Endothelial cell (in vitro differentiated cells): Measurements from ENCODE around the gene PLXNB1. TPM values are rescaled to one million over a fixed set of nuclear protein-coding genes. Genes with fewer than 3 reads are reported as not detected.

Experiments used
- DNase-seq: peaks from one replicate; pipeline ENCODE4 v3.0.0; 2021; ENCODE audit warnings: low spot score
- H3K27ac Mint-ChIP-seq: one replicate; pipeline ENCODE4 v1.8.0; 2021; ENCODE audit warnings: mixed read lengths, inconsistent platforms; ENCODE audit not compliant: unreplicated experiment
- H3K27me3 Mint-ChIP-seq: one replicate; pipeline ENCODE4 v1.8.0; 2021; ENCODE audit warnings: mild to moderate bottlenecking, moderate library complexity, mixed read lengths, inconsistent platforms; ENCODE audit not compliant: unreplicated experiment
- H3K36me3 Mint-ChIP-seq: one replicate; pipeline ENCODE4 v1.8.0; 2021; ENCODE audit warnings: mild to moderate bottlenecking, low read depth, mixed read lengths, inconsistent platforms; ENCODE audit not compliant: unreplicated experiment
- H3K4me1 Mint-ChIP-seq: one replicate; pipeline ENCODE4 v1.8.0; 2021; ENCODE audit warnings: mild to moderate bottlenecking, mixed read lengths, inconsistent platforms; ENCODE audit not compliant: unreplicated experiment
- H3K4me3 Mint-ChIP-seq: one replicate; pipeline ENCODE4 v1.8.0; 2021; ENCODE audit warnings: mild to moderate bottlenecking, mixed read lengths, inconsistent platforms; ENCODE audit not compliant: unreplicated experiment
- H3K9me3 Mint-ChIP-seq: one replicate; pipeline ENCODE4 v1.8.0; 2021; ENCODE audit warnings: mixed read lengths, inconsistent platforms; ENCODE audit not compliant: unreplicated experiment
- total RNA-seq: library from RNA; stranded (reverse); fragmentation: NEBNext Ultra II Directional; extraction: Animal tissue kit (Norgen Biotek cat#: 25700); gene quantifications from one replicate; pipeline ENCODE4 v1.2.1, GENCODE V29; 2021; ENCODE audit not compliant: unreplicated experiment
- TF ChIP-seq, protein P1 (sequence below): fragments of 200-600 bp; sonication (generic); IDR thresholded peaks from one replicate; pipeline ENCODE4 v1.5.0; 2021; ENCODE audit warnings: antibody characterized with exemption; ENCODE audit not compliant: unreplicated experiment

PLXNB1 gene
- total RNA-seq, 1 donor from 2014 or later, result 68.7 TPM

- Mint-ChIP-seq H3K9me3 (no peaks in the 10 kb centered on the region), H3K27me3 (peaks cover 22% of the 10 kb centered on the region), H3K4me1 (peaks cover 34% of the 10 kb centered on the region), H3K27ac (peak overlapping the region; percentile 64), H3K4me3 (peak overlapping the region; percentile 79), H3K36me3 (peaks cover 15% of the 10 kb centered on the region)
- peak; percentile 56 for DNase-seq
- TF ChIP-seq, protein P1, sequence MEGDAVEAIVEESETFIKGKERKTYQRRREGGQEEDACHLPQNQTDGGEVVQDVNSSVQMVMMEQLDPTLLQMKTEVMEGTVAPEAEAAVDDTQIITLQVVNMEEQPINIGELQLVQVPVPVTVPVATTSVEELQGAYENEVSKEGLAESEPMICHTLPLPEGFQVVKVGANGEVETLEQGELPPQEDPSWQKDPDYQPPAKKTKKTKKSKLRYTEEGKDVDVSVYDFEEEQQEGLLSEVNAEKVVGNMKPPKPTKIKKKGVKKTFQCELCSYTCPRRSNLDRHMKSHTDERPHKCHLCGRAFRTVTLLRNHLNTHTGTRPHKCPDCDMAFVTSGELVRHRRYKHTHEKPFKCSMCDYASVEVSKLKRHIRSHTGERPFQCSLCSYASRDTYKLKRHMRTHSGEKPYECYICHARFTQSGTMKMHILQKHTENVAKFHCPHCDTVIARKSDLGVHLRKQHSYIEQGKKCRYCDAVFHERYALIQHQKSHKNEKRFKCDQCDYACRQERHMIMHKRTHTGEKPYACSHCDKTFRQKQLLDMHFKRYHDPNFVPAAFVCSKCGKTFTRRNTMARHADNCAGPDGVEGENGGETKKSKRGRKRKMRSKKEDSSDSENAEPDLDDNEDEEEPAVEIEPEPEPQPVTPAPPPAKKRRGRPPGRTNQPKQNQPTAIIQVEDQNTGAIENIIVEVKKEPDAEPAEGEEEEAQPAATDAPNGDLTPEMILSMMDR, result no peak
These were observed 1.1 kb downstream of the PLXNB1 start for GRCh38 chr3:48428572-48429316.

DNA sequence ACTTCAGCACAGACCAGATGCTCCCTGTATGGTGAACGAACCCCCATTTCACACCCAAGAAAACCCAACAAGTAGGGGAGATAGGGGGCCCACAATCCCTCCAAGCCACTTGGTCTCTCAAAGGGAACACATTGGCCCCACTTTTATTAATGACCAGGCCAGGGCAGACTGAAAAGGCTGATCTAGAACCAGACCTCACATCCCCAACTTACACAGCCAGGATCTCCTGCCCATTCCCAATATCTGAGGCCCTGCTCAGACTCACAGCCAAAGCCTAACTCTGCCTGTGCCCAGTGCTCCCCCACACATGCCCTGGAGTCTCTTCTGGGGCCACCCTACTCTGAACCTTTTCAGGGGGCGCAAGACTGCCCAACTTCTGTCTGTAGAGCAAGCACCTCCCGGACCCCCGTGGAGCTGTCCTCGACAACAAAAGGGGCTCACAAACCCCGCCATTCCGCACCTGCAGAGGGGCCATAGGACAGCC, 1.8 kb downstream of the PLXNB1 start:
- peaks cover 16% of the 10 kb centered on the region for H3K36me3 Mint-ChIP-seq
- H3K27ac Mint-ChIP-seq, result peak overlapping the region; percentile 64
- H3K4me1 Mint-ChIP-seq, result peaks cover 34% of the 10 kb centered on the region
- no peaks in the 10 kb centered on the region for H3K9me3 Mint-ChIP-seq
- H3K4me3 Mint-ChIP-seq, result peak overlapping the region; percentile 79
- TF ChIP-seq, protein P1, result no peak
- peaks cover 23% of the 10 kb centered on the region for H3K27me3 Mint-ChIP-seq
- DNase-seq, result no peak

GRCh38 chr3:48427630-48427962, 2.3 kb downstream of the PLXNB1 start:
- TF ChIP-seq, protein P1, result no peak
- DNase-seq, result no peak
- Mint-ChIP-seq H3K27ac (no peak overlapping the region), H3K9me3 (no peaks in the 10 kb centered on the region), H3K4me3 (peak overlapping the region; percentile 79), H3K36me3 (peaks cover 20% of the 10 kb centered on the region), H3K27me3 (peaks cover 24% of the 10 kb centered on the region), H3K4me1 (peaks cover 34% of the 10 kb centered on the region)

DNA sequence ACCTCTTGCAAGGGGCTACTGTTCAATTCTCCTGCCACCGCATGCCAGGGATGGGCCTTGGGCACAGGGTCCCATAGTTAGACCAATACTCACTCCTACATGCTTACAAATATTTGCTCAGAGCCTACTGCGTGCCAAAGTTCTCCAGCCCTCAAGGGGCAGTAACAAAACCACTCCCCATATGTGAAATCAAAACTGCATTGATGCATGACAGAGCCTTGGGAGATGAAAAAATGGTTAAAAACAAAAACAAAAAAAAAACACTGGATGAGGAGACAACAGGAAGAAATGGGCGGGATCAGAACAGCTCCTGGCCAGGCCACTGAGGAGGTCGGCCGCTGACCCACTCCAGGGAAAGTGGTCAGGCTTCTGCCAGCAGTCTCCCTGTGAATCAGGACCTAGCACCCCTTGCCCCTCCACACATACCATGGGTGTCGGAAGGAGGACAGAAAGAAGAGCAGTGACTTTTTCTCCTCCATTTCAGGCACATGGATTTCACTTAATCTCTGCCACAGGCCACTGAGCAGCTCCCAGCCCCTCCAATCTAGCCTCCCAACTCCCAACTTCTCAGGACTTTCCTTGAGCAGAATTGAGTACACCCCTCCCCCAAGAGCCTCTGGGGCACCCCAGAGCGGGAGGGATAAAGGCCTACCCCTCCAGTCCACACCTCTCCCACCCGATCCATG, 2.8 kb downstream of the PLXNB1 start:
- Mint-ChIP-seq H3K27me3 (peaks cover 24% of the 10 kb centered on the region), H3K4me3 (peak overlapping the region; percentile 11), H3K4me1 (peaks cover 34% of the 10 kb centered on the region), H3K36me3 (peaks cover 15% of the 10 kb centered on the region), H3K9me3 (no peaks in the 10 kb centered on the region), H3K27ac (peak overlapping the region; percentile 39)
- DNase-seq, result no peak
- TF ChIP-seq, protein P1, result no peak

DNA sequence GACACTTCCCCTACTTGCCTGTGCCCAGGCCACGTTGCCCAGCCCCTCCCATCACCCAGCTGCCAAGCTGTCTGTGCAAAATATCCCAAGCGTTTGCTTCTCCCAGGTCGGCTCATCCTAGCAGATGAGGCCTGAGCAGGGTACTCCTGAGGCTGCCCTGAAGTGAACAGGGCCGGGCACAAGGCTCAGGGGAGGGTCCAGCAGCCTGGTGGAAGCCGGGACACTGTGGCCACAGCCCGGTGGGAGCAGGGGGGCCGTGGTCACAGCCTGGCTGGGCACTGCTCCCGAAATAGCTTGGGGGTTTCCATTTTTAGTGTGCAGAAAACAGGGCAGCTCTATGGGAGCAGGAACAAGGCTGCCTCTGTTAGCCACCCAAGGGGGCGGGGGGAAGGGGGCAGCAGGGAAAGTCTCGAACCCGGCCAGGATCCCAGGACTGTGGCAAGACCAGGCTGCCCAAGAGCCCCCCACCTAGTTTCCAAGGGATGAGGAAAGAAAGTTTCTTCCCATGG, 3.4 kb downstream of the PLXNB1 start:
- H3K36me3 Mint-ChIP-seq, result peaks cover 15% of the 10 kb centered on the region
- H3K4me3 Mint-ChIP-seq, result no peak overlapping the region
- no peak for DNase-seq
- H3K4me1 Mint-ChIP-seq, result peaks cover 30% of the 10 kb centered on the region
- TF ChIP-seq, protein P1, result no peak
- H3K27ac Mint-ChIP-seq, result no peak overlapping the region
- H3K27me3 Mint-ChIP-seq, result peaks cover 26% of the 10 kb centered on the region
- H3K9me3 Mint-ChIP-seq, result no peaks in the 10 kb centered on the region
